Globus pallidus (tissue), 1 donor: ENCODE results near the gene CNTN4.

Experiments used
- DNase-seq: peaks from one replicate; pipeline ENCODE4 v3.0.0-alpha.2; 2015; ENCODE audit warnings: low spot score

CNTN4 gene

GRCh38 chr3:2392981-2393380 is 294.3 kb downstream of the CNTN4 start:
- DNase-seq, result no peak

- DNase-seq, result no peak
Observed at GRCh38 chr3:2415083-2415482, 316.4 kb downstream of the CNTN4 start.

- no peak for DNase-seq
Observed at GRCh38 chr3:2420919-2421318, 322.3 kb downstream of the CNTN4 start.

GRCh38 chr3:2423143-2423542 is 324.5 kb downstream of the CNTN4 start:
- no peak for DNase-seq

GRCh38 chr3:2441558-2441957 is 342.9 kb downstream of the CNTN4 start:
- DNase-seq, result no peak

GRCh38 chr3:2446146-2446545 is 347.5 kb downstream of the CNTN4 start:
- DNase-seq, result no peak

- no peak for DNase-seq
Observed at GRCh38 chr3:2452249-2452648, 353.6 kb downstream of the CNTN4 start.

- DNase-seq, result no peak
Observed at GRCh38 chr3:2454865-2455264, 356.2 kb downstream of the CNTN4 start.

GRCh38 chr3:2456788-2457187 is 358.1 kb downstream of the CNTN4 start:
- no peak for DNase-seq

- no peak for DNase-seq
Observed at GRCh38 chr3:2458816-2459215, 360.1 kb downstream of the CNTN4 start.

- no peak for DNase-seq
Observed at GRCh38 chr3:2465842-2466241, 367.2 kb downstream of the CNTN4 start.

GRCh38 chr3:2468816-2469215 is 370.1 kb downstream of the CNTN4 start:
- DNase-seq, result no peak

GRCh38 chr3:2476996-2477395 is 378.3 kb downstream of the CNTN4 start:
- no peak for DNase-seq

GRCh38 chr3:2477620-2478019 is 379.0 kb downstream of the CNTN4 start:
- DNase-seq, result no peak

- DNase-seq, result no peak
Observed at GRCh38 chr3:2484162-2485026, 385.7 kb downstream of the CNTN4 start.

GRCh38 chr3:2485027-2485375 is 386.3 kb downstream of the CNTN4 start:
- no peak for DNase-seq

GRCh38 chr3:2495746-2496145 is 397.1 kb downstream of the CNTN4 start:
- no peak for DNase-seq

GRCh38 chr3:2504912-2505311 is 406.2 kb downstream of the CNTN4 start:
- no peak for DNase-seq

- DNase-seq, result no peak
Observed at GRCh38 chr3:2506776-2507175, 408.1 kb downstream of the CNTN4 start.

- no peak for DNase-seq
Observed at GRCh38 chr3:2510591-2511145, 412.0 kb downstream of the CNTN4 start.

GRCh38 chr3:2511356-2511755 is 412.7 kb downstream of the CNTN4 start:
- peak; percentile 26 for DNase-seq

- no peak for DNase-seq
Observed at GRCh38 chr3:2512881-2513280, 414.2 kb downstream of the CNTN4 start.

- DNase-seq, result no peak
Observed at GRCh38 chr3:2513986-2514385, 415.3 kb downstream of the CNTN4 start.
